Mesangial cell (primary cell): ENCODE measurements around the gene TMEM107. TPM values are rescaled to one million over a fixed set of nuclear protein-coding genes. Genes with fewer than 3 reads are reported as not detected.

ENCODE experiments used
- total RNA-seq: library from RNA; depleted of rRNA; stranded (reverse); fragments of >200 nt; gene quantifications from 2 replicates; pipeline ENCODE4 v1.2.3, GENCODE V29; 2015

Gene TMEM107
- total RNA-seq: 22.8 and 23.3 TPM in 2 replicates

DNA sequence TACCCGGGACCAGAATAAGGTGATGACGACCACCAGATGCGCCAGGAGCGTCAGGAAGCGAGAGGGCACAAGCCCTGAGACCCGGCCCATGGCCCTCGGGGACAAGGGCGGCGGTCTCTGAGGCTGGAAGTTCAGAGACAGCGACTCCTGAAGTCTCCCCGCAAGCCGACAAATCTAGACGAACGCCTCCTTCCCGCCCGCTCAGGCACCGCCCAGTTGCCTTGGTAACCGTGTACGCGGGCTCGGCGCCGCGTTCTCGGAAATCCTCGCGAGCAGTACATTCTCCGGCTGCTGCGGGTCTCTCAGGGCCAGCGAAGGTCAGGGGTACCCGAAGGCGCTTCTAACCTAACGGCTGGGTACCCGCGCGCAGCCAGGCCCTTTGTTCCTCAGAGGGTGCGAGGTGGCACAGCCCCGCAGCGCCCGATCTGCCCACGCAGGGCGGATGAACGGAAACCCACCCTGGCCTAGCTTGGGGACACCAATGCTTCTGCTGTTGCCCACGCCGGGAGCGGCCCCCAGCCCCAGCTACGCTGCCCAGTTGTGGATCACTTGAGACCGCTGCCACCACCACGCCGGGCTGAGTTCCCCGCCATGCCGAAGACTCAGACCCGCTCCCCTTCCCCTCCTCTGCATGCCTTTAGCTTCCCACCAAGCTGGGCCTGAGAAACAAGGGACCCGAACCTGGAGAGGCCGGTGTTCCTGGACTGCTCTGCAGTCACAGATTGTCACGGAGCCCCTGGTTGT, at the start of gene TMEM107:
Gene TMEM107, minus strand, starts transcription at position 184 of the 744 bp plus-strand sequence. Its CDS starts 94 bp downstream, at position 90.

DNA sequence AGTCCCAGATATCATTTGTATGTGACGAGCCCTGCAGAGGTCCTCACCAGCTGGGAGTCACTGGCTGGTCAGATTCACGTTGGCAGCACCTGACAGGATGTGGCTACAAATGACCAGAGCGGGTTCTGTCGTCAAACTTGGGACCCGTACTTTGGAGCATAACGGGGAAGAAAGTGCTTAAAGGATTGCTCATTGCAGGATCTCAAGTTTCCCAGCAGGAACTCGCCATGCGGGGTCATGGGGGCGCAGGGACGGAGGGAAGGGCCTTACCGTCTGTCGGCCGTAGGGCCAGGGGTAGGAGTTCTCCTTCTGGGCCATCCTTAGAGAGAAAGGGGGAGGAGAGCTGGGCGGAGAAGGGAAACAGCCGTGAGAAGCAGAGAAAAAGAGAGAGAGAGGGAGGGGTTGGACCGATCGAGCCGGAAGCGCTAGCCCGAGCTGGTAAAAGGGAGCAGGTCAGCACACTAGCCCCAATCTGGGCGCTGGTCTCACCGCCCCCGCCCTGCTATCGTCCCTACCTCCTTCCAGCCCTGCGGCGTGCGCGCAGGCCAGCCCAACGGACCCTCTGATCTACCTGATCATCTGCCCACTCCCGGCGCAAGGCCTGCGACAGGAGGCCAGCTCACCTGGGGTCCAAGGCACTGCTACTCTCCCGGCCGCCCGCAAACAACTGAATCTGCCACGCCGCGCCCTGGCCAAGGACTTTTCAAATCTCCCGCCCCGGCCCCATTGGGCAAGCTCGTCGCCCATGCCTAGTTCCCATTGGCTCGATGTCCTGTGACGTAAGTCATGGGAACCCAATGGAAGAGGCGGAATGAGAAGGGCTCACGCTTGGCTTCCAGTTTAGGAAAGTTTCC, 34.0 kb upstream of the TMEM107 start, which contains the start of gene AURKB:
Gene AURKB, minus strand, starts transcription at position 669 of the 854 bp plus-strand sequence. Its CDS starts 351 bp downstream, at position 318.

DNA sequence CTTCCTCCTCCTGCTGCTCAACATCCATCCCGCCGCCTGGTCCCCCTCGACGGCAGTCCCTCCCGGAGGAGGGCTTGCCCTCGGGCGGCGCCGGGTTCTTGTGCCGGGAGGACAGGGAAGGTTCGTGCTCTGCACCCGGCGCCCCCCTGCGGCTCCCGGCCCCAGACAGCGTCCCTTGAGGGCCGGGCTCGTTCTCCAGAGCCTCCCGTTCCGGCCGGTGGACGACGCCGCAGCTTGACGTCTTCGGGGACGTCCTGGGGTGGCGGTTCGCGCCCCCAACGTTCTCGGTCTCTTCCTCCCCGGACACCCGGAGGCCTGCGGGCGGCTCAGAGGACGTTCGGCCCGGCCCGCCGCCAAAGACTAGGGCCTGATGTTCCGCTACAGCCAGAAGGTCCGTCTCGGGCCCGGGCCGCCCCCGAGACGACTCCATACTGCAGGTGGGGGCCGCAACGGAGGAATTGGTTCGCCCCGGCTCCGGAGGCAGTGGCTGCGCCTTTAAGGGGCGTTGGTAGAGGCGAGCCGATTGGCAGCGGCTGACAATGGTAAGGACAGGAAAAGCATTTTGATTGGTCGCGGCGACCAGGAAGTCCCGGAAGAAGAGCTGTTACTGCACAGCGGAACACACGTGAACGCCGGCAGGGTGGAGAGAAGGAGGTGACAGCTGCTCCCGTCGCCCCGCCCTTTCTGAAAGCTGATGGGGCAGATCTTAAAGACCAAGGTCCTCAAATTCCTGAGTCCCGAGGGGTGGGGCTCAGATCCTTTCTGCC, 13.7 kb upstream of the TMEM107 start, which contains the start of gene BORCS6:
Gene BORCS6, minus strand, starts transcription at position 470 of the 767 bp plus-strand sequence. Its CDS starts 40 bp downstream, at position 430.

DNA sequence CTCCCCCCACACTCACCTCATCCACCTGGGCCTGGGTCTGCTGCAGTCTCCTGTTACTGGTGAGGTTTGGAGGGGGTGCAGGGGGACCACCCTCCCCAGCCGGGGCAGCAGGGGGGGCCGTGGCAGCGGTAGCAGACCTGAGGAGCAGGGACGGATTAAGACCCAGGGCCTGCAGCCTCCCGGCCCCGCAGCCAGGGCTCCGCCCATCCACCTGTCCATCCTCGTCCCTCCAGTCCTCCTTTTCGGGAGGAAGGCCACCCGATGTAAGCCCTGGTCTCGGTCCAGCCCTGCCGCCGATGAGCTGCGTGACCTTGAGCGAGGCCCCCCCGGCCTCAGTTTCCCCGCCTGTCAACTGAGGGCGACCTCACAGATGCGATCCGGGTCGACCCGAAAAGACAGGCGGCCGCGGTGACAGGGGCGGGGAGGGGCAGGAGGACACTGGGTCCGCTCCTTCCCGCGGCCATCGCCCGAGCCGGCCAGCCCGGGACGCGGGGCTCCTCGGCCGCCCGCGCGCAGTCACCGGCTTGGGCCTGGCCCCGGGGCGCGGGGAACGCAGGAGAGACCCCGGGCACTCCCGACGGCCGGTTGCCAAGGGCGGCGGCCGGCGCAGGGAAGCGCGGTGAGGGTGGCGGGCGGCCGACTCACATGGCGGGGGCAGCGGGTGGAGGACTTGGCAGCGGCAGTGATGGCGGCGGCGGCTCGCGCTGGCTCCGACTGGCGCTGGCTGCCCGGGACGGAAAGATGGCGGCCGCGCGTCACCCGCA, 13.8 kb downstream of the TMEM107 start, which contains the start of gene VAMP2:
Gene VAMP2, minus strand, starts transcription at position 716 of the 764 bp plus-strand sequence. Its CDS starts 69 bp downstream, at position 647.

DNA sequence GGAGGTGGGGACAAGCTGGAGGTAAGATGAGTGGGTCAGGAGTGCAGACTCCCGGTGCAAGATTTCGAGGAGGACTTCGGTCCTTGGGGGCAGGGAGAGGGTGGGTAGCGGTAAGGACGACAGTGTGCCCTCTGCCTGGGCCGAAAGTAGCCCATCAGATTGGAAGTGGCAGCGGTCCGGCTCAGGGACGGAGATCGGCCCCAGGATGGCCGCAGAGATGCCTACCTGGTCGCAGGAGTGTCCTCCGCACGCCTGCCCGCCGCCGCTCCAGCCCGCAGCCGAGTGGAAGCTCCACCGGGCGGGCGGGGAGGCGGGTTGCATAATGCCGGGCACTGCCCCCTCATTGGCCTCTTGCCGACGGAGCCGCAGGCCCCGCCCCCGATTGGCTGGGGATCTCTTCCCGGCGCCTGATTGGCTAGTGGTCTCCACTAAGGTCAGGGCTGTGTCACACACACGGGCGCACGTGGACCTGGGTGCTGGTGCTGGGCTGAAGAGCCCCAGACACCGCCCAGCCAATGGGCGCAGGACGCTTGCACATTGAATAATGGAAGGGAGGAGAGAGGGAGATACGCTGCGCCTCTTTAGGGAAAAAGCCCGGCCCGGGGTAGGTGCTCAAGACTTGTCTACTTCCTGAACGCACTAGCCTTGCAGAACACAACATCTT, 23.9 kb downstream of the TMEM107 start, which contains the start of gene PER1:
Gene PER1, minus strand, starts transcription at position 293 of the 664 bp plus-strand sequence. CDS start 1,698 bp downstream, outside the sequence.

DNA sequence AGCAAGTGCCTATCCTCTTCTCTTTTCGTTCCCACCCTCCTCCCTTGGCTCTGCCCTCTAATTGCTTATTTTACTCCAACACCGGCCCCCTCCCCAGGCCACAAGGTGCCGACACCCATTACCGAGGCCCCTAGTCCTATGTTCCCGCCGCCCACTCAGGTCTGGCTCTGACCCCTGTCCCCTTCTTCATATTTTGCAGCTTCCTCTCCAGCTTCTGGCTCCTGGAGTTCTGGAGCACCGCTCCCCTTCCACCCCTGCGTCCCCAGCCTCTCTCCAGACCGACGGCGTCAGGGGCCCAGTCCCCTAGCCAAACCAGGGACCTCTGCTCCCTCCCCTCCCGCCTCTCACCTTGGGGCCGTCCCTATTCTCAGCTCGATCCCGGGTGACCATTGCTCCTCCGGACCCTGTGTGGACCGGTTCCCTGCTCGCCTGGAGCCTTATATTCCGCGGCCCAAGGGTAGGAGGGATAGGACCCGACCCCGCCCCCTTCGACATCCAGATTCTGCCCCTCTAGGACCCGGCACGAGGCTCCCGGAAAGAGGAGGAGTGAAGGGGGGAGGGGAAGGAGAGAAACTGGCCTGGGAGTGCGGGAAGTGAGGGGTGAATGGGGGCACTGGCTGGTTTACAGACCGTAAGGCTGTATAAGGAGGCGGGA, 52.4 kb downstream of the TMEM107 start, which contains the start of gene HES7:
Gene HES7, minus strand, starts transcription at position 412 of the 655 bp plus-strand sequence. Its CDS starts 22 bp downstream, at position 390.

Other genes starting within 250 kb of the TMEM107 start
- gene KCNAB3, start 246.5 kb downstream of the TMEM107 start, total RNA-seq: 0.16 and 0.63 TPM in 2 replicates
- 87.2 and 97.5 TPM in 2 replicates for gene TRAPPC1, start 244.4 kb downstream of the TMEM107 start, total RNA-seq
- 17.6 and 24.8 TPM in 2 replicates for gene CNTROB, start 244.2 kb downstream of the TMEM107 start, total RNA-seq
- not detected in 2 replicates for gene GUCY2D, start 173.8 kb downstream of the TMEM107 start, total RNA-seq
- under 0.01 TPM in 2 replicates for gene ALOX15B, start 137.3 kb downstream of the TMEM107 start, total RNA-seq
- gene ALOX12B, start 88.7 kb downstream of the TMEM107 start, total RNA-seq: 0.25 TPM in 1 of 2 replicates, not detected in the other
- gene ALOXE3, start 57.9 kb downstream of the TMEM107 start, total RNA-seq: under 0.01 and 0.49 TPM in 2 replicates
- gene HES7, start 52.3 kb downstream of the TMEM107 start, total RNA-seq: under 0.01 and 1.3 TPM in 2 replicates
- 34.5 and 35.2 TPM in 2 replicates for gene PER1, start 24.0 kb downstream of the TMEM107 start, total RNA-seq
- 7.0 and 10.1 TPM in 2 replicates for gene VAMP2, start 13.4 kb downstream of the TMEM107 start, total RNA-seq
- 8.3 and 10.1 TPM in 2 replicates for gene BORCS6, start 13.8 kb upstream of the TMEM107 start, total RNA-seq
- gene AURKB, start 34.2 kb upstream of the TMEM107 start, total RNA-seq: 6.2 and 163 TPM in 2 replicates
- gene CTC1, start 71.7 kb upstream of the TMEM107 start, total RNA-seq: 9.0 and 12.0 TPM in 2 replicates
- 34.7 and 73.0 TPM in 2 replicates for gene PFAS, start 72.9 kb upstream of the TMEM107 start, total RNA-seq
- gene RANGRF, start 112.3 kb upstream of the TMEM107 start, total RNA-seq: 23.8 and 28.0 TPM in 2 replicates
- 1.5 and 2.4 TPM in 2 replicates for gene SLC25A35, start 119.0 kb upstream of the TMEM107 start, total RNA-seq
- gene ARHGEF15, start 133.9 kb upstream of the TMEM107 start, total RNA-seq: under 0.01 and 0.38 TPM in 2 replicates
- not detected in 2 replicates for gene ODF4, start 163.5 kb upstream of the TMEM107 start, total RNA-seq
- gene RPL26, start 206.8 kb upstream of the TMEM107 start, total RNA-seq: 2,046 and 2,123 TPM in 2 replicates
- gene RNF222, start 221.4 kb upstream of the TMEM107 start, total RNA-seq: not detected in 2 replicates